ENCODE data around the gene KIAA1614. TPM values are rescaled to one million over a fixed set of nuclear protein-coding genes. Genes with fewer than 3 reads are reported as not detected.
"Not testable (repeated sequence)": the region's sequence is repeated elsewhere in the genome, so short reads cannot be mapped to it uniquely, and the experiment has no call there.

The KIAA1614 gene
- total RNA-seq, 1 donor from 2014 or later = 6.6 TPM

DNA sequence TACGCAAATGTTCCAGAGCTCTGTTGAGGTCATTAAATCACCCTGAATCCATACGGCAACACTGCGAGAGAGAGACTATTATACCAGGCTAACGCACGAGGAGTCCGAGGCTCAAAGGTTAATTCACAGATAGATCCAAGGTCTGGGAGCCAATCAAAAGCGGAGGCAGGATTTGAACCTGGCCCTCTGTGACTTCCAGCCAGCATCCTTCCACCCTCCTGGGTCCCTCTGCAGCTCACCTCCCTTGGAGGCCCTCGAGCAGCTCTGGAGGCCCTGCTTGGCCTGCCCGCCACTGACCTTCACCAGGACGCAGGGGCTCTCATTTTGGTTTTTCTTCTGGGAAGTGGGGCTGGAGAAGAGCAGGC lies 42.1 kb downstream of the KIAA1614 start:
- H3K27me3 Mint-ChIP-seq (ENCODE audit: unreplicated experiment) = no peaks in the 10 kb centered on the region
- DNase-seq (ENCODE audit: extremely low spot score, unreplicated experiment) = no peak
- peaks cover 11% of the 10 kb centered on the region for H3K36me3 Mint-ChIP-seq (ENCODE audit: unreplicated experiment)
- TF ChIP-seq, protein P1, sequence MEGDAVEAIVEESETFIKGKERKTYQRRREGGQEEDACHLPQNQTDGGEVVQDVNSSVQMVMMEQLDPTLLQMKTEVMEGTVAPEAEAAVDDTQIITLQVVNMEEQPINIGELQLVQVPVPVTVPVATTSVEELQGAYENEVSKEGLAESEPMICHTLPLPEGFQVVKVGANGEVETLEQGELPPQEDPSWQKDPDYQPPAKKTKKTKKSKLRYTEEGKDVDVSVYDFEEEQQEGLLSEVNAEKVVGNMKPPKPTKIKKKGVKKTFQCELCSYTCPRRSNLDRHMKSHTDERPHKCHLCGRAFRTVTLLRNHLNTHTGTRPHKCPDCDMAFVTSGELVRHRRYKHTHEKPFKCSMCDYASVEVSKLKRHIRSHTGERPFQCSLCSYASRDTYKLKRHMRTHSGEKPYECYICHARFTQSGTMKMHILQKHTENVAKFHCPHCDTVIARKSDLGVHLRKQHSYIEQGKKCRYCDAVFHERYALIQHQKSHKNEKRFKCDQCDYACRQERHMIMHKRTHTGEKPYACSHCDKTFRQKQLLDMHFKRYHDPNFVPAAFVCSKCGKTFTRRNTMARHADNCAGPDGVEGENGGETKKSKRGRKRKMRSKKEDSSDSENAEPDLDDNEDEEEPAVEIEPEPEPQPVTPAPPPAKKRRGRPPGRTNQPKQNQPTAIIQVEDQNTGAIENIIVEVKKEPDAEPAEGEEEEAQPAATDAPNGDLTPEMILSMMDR (IDR thresholded peaks at IDR 0.05) = no peak
- no peaks in the 10 kb centered on the region for H3K9me3 Mint-ChIP-seq (ENCODE audit: unreplicated experiment)
- peaks cover 17% of the 10 kb centered on the region for H3K4me1 Mint-ChIP-seq (ENCODE audit: unreplicated experiment)
- no peak overlapping the region for H3K4me3 Mint-ChIP-seq (ENCODE audit: unreplicated experiment)
- no peak overlapping the region for H3K27ac Mint-ChIP-seq (ENCODE audit: unreplicated experiment)

DNA sequence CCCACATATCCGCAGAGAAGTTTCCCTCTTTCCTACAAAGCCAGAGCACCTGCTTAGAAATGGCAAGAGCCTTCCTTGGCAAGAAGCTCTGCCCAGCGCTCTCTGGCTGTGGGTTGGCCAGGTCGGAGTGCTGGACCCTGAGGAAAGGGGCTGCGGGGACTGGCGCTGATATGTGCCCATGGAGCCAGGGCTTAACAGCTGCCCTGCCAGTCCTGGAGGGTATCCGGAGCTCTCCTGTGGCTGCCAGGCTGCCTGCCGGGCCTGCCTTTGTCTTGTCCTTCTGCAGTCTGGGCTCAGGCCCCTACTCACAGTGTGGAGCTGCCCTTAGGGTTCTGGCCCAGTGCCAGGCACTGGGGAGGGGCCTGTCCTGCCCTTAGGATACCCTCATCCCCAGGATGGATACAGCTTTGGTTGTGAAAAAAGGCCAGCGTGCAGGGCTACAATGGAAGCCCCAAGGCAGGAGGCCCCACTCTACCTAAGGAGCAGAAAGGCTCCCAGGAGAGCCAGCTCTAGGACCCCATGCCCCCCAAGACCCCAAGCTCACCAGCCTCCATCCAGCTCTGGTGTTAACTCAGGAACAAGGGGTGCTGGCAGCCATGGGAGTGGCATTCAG lies 43.4 kb downstream of the KIAA1614 start:
- no peak overlapping the region for H3K4me3 Mint-ChIP-seq (ENCODE audit: unreplicated experiment)
- H3K27me3 Mint-ChIP-seq (ENCODE audit: unreplicated experiment) = no peaks in the 10 kb centered on the region
- TF ChIP-seq, protein P1 (IDR thresholded peaks at IDR 0.05) = no peak
- peaks cover 17% of the 10 kb centered on the region for H3K36me3 Mint-ChIP-seq (ENCODE audit: unreplicated experiment)
- peaks cover 17% of the 10 kb centered on the region for H3K4me1 Mint-ChIP-seq (ENCODE audit: unreplicated experiment)
- H3K9me3 Mint-ChIP-seq (ENCODE audit: unreplicated experiment) = no peaks in the 10 kb centered on the region
- no peak overlapping the region for H3K27ac Mint-ChIP-seq (ENCODE audit: unreplicated experiment)
- no peak for DNase-seq (ENCODE audit: extremely low spot score, unreplicated experiment)

DNA sequence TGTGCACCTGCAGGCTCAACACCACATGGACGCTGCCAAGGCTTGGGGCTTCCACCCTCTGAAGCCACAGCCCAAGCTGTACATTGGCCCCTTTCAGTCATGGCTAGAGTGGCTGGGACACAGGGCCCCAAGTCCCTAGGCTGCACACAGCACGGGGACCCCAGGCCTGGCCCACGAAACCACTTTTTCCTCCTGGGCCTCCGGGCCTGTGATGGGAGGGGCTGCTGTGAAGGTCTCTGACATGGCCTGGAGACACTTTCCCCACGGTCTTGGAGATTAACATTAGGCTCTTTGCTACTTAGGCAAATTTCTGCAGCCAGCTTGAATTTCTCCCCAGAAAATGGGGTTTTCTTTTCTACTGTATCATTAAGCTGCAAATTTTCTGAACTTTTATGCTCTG lies 46.9 kb downstream of the KIAA1614 start:
- H3K4me3 Mint-ChIP-seq (ENCODE audit: unreplicated experiment); H3K27me3 Mint-ChIP-seq (ENCODE audit: unreplicated experiment); DNase-seq (ENCODE audit: extremely low spot score, unreplicated experiment); H3K9me3 Mint-ChIP-seq (ENCODE audit: unreplicated experiment); H3K27ac Mint-ChIP-seq (ENCODE audit: unreplicated experiment): not testable (repeated sequence)
- Mint-ChIP-seq H3K4me1 (ENCODE audit: unreplicated experiment) (peaks cover 20% of the 10 kb centered on the region), H3K36me3 (ENCODE audit: unreplicated experiment) (peaks cover 15% of the 10 kb centered on the region)

DNA sequence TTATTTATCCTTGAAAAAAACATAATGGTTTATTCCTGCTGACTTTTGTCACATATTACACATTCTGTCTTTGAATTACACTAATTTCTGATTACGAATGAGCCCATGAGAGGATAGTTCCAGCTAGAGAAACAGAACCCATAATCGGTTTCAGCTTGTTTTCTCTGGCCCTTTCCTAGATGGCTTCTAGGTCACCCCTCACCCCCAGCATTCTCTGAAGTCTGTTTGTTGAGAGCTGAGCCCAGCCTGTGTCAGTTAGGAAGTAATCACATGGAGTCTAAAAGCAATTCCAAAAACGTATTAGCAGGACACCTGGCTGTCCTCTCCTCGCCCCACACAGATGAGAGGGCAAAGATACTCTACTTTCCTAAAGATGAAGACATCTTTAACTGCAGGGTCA lies 48.9 kb downstream of the KIAA1614 start:
- peaks cover 17% of the 10 kb centered on the region for H3K36me3 Mint-ChIP-seq (ENCODE audit: unreplicated experiment)

DNA sequence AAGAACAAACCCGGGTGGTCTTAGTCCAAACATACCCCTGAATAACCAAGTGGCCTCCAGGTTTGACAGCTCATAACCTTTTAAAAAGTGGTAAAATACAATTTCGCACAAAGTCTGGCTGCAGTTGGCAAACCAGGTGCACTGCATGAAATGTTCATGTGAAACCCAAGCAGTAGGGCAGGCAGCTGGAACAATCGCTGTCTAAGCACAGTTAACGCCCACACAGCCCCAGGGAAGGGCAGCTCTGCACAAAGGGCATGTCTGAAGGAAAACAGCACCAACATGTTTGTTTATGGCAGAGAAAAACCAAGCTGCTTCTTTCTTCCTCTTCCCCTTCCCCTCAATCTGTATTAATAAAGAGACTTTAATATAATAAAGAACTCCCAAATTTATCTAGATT lies 49.5 kb downstream of the KIAA1614 start:
- H3K27me3 Mint-ChIP-seq (ENCODE audit: unreplicated experiment) = no peaks in the 10 kb centered on the region
- no peak overlapping the region for H3K27ac Mint-ChIP-seq (ENCODE audit: unreplicated experiment)
- DNase-seq (ENCODE audit: extremely low spot score, unreplicated experiment) = no peak
- TF ChIP-seq, protein P1 (IDR thresholded peaks at IDR 0.05) = no peak
- H3K4me3 Mint-ChIP-seq (ENCODE audit: unreplicated experiment) = no peak overlapping the region
- H3K36me3 Mint-ChIP-seq (ENCODE audit: unreplicated experiment) = peaks cover 22% of the 10 kb centered on the region
- H3K9me3 Mint-ChIP-seq (ENCODE audit: unreplicated experiment) = no peaks in the 10 kb centered on the region
- H3K4me1 Mint-ChIP-seq (ENCODE audit: unreplicated experiment) = peaks cover 10% of the 10 kb centered on the region

More for the DNA sequence above, 48.9 kb downstream of the KIAA1614 start:
- TF ChIP-seq, protein P1 (IDR thresholded peaks at IDR 0.05) = no peak
- DNase-seq (ENCODE audit: extremely low spot score, unreplicated experiment) = no peak
- Mint-ChIP-seq H3K4me1 (ENCODE audit: unreplicated experiment) (peaks cover 10% of the 10 kb centered on the region), H3K27me3 (ENCODE audit: unreplicated experiment) (no peaks in the 10 kb centered on the region), H3K27ac (ENCODE audit: unreplicated experiment) (no peak overlapping the region), H3K4me3 (ENCODE audit: unreplicated experiment) (no peak overlapping the region), H3K9me3 (ENCODE audit: unreplicated experiment) (no peaks in the 10 kb centered on the region)

DNA sequence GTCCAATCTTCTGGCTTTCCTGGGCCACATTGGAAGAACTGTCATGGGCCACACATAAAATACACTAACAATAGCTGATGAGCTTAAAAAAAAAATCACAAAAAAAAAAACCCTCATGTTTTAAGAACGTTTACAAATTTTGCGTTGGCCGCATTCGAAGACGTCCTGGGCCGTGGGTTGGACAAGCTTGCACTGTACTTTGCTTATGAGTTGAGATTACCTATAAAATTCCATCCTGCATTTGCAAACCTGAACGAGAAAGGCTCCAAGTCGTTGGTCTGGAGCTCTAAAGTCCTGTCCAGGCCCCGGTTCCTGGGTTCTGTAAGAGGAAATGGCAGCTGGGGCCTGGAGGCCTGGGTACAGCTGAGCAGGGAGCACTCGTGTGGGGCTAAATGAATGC lies 51.4 kb downstream of the KIAA1614 start:
- Mint-ChIP-seq H3K9me3 (ENCODE audit: unreplicated experiment) (no peaks in the 10 kb centered on the region), H3K36me3 (ENCODE audit: unreplicated experiment) (peaks cover 27% of the 10 kb centered on the region), H3K4me3 (ENCODE audit: unreplicated experiment) (no peak overlapping the region), H3K27me3 (ENCODE audit: unreplicated experiment) (no peaks in the 10 kb centered on the region), H3K27ac (ENCODE audit: unreplicated experiment) (no peak overlapping the region), H3K4me1 (ENCODE audit: unreplicated experiment) (peaks cover 10% of the 10 kb centered on the region)
- TF ChIP-seq, protein P1 (IDR thresholded peaks at IDR 0.05) = no peak
- DNase-seq (ENCODE audit: extremely low spot score, unreplicated experiment) = no peak
